Suppressor macrophage (primary cell): ENCODE results near the gene NOSTRIN.
A peak's percentile ranks its signal among the peaks of the same experiment; 100 is the strongest.
"Not testable (repeated sequence)": the region's sequence is repeated elsewhere in the genome, so short reads cannot be mapped to it uniquely, and the experiment has no call there.

ENCODE experiments used
- DNase-seq, 4 experiments: peaks; one replicate each; pipeline ENCODE4 v3.0.0-alpha.2; 2020 to 2022
- total RNA-seq, 17 experiments: gene quantifications; one replicate each; lab custom pipeline; 2026; ENCODE audit warnings: mixed read lengths in 6 of 17, inconsistent platforms in 3 of 17; lab: John Stamatoyannopoulos, UW

The NOSTRIN gene
- total RNA-seq, result 0 to 2.8 (median 0) reads per million in 17 experiments

GRCh38 chr2:168801961-168802858 is at the start of gene NOSTRIN:
Gene NOSTRIN, plus strand, starts transcription at chr2:168802637. Its CDS starts 10 bp downstream, at chr2:168802647.
- DNase-seq, result no peak

GRCh38 chr2:168753765-168754329 is 48.6 kb upstream of the NOSTRIN start:
- DNase-seq, result no peak

- no peak for DNase-seq
These were observed 45.2 kb upstream of the NOSTRIN start for GRCh38 chr2:168757223-168757622.

GRCh38 chr2:168758970-168759820 is 43.2 kb upstream of the NOSTRIN start:
- peak; percentile 18 to 69 (median 50) for DNase-seq

- DNase-seq, result no peak
These were observed 37.0 kb upstream of the NOSTRIN start for GRCh38 chr2:168765401-168765800.

GRCh38 chr2:168766600-168766999 is 35.8 kb upstream of the NOSTRIN start:
- no peak for DNase-seq

- DNase-seq, result no peak
These were observed 35.2 kb upstream of the NOSTRIN start for GRCh38 chr2:168767258-168767657.

- not testable (repeated sequence) for DNase-seq
These were observed 34.1 kb upstream of the NOSTRIN start for GRCh38 chr2:168768357-168768756.

GRCh38 chr2:168770796-168771195 is 31.6 kb upstream of the NOSTRIN start:
- no peak for DNase-seq

GRCh38 chr2:168772704-168773103 is 29.7 kb upstream of the NOSTRIN start:
- DNase-seq, result no peak

GRCh38 chr2:168773128-168773527 is 29.3 kb upstream of the NOSTRIN start:
- DNase-seq, result no peak

GRCh38 chr2:168773719-168774521 is 28.5 kb upstream of the NOSTRIN start:
- DNase-seq, result peak; percentile 15 to 38 (median 24)

GRCh38 chr2:168775837-168776236 is 26.6 kb upstream of the NOSTRIN start:
- no peak for DNase-seq

GRCh38 chr2:168780669-168781071 is 21.8 kb upstream of the NOSTRIN start:
- DNase-seq, result no peak

GRCh38 chr2:168781191-168781817 is 21.1 kb upstream of the NOSTRIN start:
- DNase-seq, result no peak

GRCh38 chr2:168782271-168782670 is 20.2 kb upstream of the NOSTRIN start:
- no peak for DNase-seq

GRCh38 chr2:168784993-168785392 is 17.4 kb upstream of the NOSTRIN start:
- DNase-seq, result no peak

GRCh38 chr2:168787098-168787781 is 15.2 kb upstream of the NOSTRIN start:
- DNase-seq, result no peak

- no peak for DNase-seq
These were observed 14.6 kb upstream of the NOSTRIN start for GRCh38 chr2:168787782-168788376.

- no peak for DNase-seq
These were observed 12.7 kb upstream of the NOSTRIN start for GRCh38 chr2:168789776-168790175.
